GM21619 (cell line): ENCODE measurements around the gene CFAP46.
"Not testable (repeated sequence)": the region's sequence is repeated elsewhere in the genome, so short reads cannot be mapped to it uniquely, and the experiment has no call there.

Experiments
- ATAC-seq: cut with Tn5 transposase; IDR thresholded peaks from one replicate; pipeline ENCODE4 v1.9.1; 2021; ENCODE audit not compliant: unreplicated experiment

CFAP46 gene

DNA sequence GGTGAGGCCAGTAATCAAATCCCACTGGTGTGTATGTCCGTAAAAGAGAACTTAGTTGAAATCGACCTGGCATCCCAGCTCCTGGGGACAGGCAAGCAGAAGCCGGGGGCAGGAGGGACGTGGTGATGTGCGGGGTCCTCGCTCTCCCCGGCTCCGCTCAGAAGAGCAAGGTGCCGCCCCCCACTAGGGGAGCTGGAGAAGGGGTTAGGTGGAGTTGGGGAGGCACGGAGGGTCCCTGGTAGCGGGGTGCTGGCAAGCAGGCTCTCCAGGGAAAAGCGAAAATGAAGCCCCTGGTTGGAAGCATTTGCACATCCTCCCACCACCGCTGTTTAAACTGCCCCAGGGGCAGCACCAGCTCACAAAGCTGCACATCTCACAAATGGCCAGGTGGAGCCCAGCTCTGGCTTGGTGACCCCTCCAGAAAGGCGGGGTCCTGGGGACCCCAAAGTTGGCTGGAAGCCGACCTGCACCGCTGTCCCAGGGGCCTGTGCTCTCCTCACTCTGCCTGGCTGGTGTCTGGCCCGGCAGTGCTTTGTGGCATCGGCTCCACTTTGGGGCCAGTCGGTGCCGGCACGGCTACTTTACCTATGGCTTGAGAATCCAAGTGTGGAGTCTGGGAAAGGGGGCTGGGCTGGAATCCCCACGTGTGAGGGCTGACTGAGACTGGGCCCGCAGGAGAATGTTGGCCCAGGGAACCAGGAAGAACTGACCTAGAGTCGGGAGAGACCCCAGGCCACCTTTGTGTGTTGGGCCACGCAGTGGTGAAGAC, 2.9 kb upstream of the CFAP46 start:
- no peak for ATAC-seq

- ATAC-seq: no peak
Observed at GRCh38 chr10:132944510-132944909, 2.1 kb upstream of the CFAP46 start.

DNA sequence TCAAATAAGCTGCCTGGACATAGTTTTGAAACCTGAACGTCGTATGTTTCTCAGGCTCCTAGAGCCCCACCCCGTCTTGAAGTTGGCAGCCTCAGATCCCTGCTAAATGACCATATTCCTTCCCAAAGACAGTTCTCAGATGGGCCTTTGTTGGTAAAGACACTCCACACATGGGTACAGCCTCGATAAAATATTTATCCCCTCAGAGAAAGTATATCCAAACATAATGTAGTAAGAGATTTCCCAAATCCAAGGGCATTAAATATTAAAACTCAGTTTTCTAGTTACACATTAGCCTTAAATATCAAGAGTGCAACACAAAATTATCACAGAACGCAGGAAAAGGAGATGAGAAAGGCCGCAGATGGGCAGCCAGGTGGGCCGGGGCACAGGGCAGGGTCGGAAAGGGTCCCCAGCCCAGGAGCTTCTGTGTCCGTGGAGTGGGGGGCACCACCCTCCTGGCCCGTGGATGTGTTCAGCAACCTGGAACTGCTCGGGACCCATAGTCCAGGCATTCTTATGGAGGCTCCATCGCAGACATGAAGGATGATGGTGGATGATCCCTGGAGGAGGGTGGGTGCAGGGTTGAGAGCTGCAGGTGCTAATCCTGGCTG, 1.5 kb upstream of the CFAP46 start:
- no peak for ATAC-seq

GRCh38 chr10:132943058-132943790, 854 bp upstream of the CFAP46 start:
- no peak for ATAC-seq

- no peak for ATAC-seq
Observed at GRCh38 chr10:132941640-132942051, 724 bp downstream of the CFAP46 start.

DNA sequence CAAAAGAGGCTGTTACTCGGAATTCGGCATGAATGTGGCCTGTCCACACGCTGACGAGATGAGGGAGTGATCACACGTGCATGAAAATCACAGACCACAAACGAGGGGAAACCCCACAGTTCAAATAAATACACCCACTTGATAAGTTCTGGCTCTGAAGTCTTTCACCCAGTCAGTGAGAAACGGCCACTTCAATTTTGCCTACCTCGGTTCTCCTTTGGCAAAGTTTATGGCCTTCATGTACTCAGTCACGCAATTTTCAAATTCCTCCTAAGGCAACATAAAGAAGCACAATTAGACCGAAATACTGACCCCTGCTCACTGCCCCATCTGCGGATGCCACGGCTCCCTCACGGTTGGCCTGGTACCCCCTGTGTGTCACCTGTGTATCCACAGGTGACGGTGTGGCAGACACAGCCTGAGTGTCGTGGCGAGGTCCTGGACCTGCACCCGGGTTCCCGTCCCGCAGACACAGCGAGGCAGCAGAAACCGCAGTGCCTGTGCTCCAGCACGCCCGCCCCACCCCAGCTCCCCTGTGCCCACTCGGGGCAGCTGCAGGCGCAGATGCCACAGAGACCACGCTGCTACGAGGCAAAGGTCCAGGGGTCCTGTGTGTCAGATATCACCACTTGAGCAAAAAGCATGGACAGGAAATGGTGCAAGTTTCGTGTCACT, 1.4 kb downstream of the CFAP46 start:
- ATAC-seq: no peak

- peak; percentile 54 for ATAC-seq
Observed at GRCh38 chr10:132939957-132940790, 2.2 kb downstream of the CFAP46 start.

DNA sequence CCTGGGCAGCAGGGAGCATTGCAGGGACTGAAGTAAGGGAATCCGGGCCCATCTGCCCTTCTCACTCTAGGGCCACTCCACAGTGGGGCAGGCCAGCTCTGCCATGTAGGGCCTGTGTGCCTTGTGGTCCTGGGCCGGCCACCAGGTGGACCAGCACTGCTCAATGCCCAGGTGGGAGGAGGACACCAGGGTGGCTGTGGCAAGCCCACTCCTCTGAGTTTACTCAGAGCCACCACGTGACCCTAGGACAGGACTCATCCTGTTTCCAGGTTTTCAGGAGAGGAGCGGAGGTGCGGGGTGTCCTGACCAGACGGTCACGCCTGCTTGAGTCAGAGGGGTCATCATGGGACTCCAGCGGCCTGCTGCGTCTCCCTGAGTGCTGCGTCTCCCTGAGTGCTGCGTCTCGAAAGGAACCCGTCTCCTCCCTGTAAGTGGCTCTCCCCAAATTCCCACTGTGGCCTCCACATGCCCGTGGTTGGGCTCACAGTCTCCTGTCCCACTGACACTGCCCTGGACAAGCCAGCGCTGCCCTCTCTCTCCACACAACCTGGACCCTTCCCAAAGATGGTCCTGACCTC, 2.9 kb downstream of the CFAP46 start:
- ATAC-seq: no peak

DNA sequence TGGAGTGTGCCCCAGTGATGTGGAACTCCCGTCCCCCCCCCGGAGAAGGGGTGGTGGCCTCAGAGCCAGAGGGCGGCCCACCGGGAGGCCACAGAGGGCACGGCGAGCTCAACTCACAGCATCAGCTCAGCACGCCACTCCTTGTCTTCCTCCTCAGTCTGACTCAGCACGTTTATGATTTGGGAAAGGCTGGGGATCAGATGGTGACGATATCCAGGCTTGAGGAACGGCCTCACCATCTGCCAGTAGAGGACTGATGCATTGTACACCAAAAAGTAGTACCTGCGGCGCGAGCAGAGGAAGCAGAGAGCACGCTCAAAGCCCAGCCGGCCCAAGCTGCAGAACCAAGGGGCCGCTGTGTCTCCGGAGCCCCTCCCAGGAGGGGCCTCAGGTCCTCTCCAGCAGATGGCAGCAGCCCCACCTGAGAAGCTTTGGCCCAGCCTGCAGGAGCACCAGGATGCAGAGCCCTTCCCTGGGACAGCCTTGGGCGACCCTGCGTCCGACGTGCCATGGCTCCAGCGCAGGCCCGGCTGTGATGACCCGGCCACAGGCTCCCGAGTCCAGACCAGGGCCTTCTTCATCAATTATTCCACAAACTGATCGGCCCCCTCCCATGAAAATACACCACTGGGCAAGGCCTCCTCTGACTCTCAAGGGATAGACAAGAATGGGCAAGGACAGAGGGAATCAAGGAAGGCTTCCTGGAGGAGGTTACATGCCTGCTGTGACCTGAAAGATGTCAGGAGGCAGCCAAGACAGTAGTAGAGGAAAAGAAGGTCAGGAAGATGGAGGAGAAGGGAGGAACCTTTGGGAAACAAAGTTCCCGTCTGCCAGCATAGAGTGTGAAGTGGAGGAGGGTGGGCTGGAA, 3.7 kb downstream of the CFAP46 start:
- ATAC-seq: no peak

DNA sequence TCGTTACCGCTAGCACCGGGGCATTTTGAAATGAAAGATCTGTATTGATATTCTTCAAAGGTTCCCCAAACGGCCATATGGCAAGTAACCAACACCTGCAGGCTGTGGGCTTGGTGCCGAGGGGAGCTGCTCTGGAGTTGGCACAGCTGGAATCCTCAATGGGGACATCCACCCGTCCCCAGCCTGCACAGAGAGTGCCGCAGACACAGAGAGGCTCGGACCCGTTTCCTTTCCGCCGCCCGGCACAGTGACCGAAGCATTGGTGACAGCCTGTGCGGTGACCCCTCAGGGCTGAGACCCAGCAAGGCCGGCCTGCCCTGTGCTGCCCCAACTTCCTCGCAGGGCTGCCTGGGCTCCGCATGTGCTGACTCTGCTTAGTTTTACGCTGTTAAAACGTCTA, 4.5 kb downstream of the CFAP46 start:
- ATAC-seq: no peak

DNA sequence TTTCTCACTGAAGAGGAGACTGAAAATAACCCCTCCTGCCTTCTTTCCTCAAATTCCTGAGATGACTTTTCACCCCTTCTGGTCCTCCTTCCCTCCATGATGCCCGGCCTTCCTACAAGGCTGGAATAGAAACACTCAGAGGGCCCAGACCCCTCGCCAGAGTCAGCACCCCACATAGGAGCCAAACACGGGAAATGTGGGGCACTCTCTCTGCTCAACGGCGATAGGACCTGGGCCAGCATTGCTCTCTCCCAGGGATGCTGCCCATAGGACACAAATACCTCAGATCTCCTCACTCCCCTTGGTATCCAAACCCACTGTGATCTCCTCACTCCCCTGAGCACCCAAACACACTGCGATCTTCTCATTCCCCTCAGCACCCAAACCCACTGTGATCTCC, 7.4 kb downstream of the CFAP46 start:
- ATAC-seq: no peak

DNA sequence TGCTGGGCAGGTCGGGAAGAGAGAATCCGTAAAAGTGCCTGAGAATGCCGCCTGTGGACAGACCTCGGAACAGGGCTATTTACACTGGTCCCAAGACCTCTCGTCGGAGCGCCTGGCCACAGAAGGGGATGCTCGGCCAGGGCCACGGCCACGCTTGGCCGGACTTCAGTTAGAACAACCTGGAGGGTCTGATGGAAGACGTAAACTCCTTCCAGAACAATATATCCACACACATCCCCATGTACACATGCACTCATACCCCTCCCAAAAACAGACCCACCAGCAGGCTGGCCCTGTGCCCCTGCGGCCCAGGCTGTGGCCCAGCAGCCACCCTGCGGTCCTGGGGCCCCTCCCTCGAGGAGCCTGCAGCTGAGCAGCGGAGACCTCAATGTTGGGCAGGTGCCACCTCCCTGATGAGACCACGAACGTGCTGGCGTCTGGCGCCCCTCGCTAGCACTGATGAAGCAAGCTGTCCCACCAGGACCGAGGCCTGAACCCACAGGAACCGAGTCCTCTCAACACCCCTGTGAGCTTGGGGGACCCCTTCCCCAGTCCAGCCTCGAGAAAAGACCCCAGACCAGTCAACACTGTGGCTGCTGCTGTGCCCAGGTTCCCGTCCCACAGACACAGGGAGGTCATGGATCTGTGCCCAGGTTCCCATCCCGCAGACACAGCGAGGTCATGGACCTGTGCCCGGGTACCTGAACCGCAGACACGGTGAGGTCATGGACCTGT, 8.9 kb downstream of the CFAP46 start:
- ATAC-seq: no peak

- no peak for ATAC-seq
Observed at GRCh38 chr10:132932461-132933307, 9.7 kb downstream of the CFAP46 start.

DNA sequence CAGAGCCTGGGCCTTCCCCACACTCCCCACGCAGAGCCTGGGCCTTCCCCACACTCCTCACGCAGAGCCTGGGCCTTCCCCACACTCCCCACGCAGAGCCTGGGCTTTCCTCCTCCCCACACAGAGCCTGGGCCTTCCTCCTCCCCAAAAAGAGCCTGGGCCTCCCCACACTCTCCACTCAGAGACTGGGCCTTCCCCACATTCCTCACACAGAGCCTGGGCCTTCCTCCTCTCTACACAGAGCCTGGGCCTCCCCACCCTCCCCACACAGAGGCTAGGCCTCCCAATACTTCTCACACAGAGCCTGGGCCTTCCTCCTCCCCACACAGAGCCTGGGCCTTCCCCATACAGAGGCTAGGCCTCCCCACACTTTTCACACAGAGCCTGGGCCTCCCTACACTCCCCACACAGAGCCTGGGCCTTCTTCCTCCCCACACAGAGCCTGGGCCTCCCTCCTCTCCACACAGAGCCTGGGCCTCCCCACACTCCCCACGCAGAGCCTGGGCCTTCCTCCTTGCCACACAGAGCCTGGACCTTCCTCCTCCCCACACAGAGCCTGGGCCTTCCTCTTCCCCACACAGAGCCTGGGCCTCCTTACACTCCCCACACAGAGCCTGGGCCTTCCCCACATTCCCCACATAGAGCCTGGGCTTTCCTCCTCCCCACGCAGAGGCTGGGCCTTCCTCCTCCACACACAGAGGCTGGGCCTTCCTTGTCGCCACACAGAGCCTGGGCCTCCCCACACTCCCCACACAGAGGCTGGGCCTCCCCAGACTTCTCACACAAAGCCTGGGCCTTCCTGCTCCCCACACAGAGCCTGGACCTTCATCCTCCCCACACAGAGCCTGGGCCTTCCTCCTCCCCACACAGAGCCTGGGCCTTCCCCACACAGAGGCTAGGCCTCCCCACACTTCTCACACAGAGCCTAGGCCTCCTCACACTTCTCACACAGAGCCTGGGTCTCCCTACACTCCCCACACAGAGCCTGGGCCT, 10.8 kb downstream of the CFAP46 start:
- not testable (repeated sequence) for ATAC-seq

- not testable (repeated sequence) for ATAC-seq
Observed at GRCh38 chr10:132930701-132931100, 11.7 kb downstream of the CFAP46 start.

DNA sequence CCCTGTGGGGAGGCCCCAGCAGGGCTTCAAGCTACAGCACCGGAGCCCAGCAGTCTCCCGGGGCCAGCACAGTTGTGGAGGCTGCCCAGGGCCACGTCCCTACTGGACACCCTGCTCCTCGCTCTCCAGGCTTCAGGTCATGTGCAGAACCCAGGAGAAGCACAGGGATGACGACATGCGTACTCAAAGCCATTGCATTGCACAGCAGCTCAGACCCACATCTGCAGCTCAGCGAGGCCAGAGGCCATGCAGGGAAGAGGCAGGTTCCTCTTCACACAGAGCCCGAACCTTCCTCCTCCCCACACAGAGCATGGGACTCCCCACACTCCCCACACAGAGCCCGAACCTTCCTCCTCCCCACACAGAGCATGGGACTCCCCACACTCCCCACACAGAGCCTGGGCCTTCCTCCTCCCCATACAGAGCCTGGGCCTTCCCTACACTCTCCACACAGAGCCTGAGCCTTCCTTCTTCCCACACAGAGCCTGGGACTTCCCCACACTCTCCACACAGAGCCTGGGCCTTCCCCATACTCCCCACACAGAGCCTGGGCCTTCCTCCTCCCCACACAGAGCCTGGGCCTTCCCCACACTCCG, 12.3 kb downstream of the CFAP46 start:
- ATAC-seq: no peak
